HG03196 (cell line): ENCODE measurements around the gene CDKAL1.

ENCODE experiments used
- ATAC-seq: cut with Tn5 transposase; IDR thresholded peaks from one replicate; pipeline ENCODE4 v1.9.1; 2021; ENCODE audit not compliant: unreplicated experiment

The CDKAL1 gene

DNA sequence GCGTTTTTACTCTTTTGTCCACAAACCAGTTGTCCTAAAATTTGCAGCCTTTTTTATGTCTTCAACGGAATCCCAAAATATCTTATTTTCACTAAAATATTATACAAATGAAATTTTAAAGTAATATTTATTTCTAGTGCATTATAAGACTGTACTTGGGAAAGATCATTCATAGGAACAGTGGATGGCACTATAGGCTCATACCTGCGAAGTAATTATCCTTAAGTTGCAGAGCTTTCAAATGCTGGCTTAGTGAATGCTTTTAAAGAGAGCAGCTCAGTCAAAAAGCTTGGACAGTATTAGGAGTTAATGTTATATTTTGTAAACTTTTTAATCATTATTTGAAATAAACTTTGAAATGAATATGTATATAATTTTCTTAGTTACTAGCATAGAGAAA, 254.9 kb downstream of the CDKAL1 start:
- ATAC-seq: no peak

- no peak for ATAC-seq
Observed at GRCh38 chr6:20790032-20790791, 256.0 kb downstream of the CDKAL1 start.

GRCh38 chr6:20791074-20791473, 256.8 kb downstream of the CDKAL1 start:
- no peak for ATAC-seq

DNA sequence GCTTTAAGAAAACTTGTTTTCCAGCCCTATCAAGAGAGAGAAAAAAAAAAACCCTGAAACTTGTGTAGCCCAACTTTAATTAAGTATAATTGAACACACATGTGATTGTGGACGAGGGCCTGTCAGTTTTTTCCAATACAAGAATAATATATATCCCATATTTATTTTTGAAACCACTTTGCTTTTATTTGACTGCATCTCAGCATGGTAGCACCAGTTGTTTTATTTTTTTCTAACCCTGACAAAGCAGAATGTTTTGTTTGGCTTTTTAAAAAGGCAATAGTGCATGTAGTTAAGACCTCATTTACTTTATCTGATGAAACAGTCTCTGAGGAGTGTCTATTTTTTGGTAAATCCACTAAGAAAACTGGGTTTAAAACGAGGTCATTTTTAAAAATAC, 257.7 kb downstream of the CDKAL1 start:
- no peak for ATAC-seq

GRCh38 chr6:20793174-20793573, 258.9 kb downstream of the CDKAL1 start:
- no peak for ATAC-seq

- ATAC-seq: no peak
Observed at GRCh38 chr6:20797597-20797996, 263.3 kb downstream of the CDKAL1 start.

DNA sequence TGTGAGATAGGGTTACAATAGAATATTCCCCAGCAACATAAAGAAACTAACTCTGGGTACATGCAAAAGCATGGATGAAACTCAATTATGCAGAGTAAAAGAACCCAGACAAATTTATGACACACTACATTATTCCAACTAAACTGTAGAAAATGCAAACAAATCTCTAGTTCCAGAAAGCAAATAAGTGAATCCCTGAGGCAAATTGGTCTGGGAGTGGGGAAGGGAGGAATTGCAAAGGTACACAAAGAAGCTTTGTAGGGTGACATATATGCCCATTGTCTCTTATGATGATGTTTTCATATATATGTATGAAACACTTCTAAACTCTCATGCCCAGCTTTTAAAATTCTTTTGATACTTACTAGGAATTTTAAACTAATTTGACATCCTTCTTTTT, 266.0 kb downstream of the CDKAL1 start:
- no peak for ATAC-seq

DNA sequence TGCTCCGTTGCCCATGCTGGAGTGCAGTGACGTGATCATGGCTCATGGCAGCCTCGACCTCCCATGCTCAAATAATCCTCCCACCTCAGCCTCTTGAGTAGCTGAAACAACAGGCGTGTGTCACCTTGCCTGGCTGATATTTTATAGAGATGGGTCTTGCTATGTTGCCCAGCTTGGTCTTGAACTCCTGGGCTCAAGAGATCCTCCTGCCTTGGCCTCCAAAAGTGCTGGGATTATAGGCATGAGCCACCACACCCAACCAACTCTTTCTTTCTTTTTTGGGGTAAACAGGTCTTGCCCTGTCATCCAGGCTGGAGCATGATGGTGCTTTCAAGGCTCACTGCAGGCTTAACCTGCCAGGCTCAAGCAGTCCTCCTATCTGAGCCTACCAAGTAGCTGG, 266.4 kb downstream of the CDKAL1 start:
- no peak for ATAC-seq

DNA sequence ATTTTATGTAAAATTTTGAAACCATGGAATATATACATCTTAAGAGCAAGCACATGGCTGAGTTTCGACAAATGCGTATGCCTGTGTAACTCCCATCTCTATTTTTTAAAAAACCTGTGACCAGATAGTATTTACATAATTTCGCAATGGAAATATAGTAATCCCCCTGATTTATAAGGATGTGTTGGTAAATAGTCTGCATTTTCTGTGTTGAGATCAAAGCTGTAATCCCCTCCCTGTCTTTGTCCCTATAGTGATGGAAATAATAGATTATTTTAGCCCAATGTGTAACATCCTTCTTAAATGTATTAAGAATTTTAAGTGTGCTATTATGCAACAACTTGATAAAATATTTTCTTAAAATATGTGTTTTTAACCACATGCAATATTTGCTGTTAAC, 267.3 kb downstream of the CDKAL1 start:
- ATAC-seq: no peak

DNA sequence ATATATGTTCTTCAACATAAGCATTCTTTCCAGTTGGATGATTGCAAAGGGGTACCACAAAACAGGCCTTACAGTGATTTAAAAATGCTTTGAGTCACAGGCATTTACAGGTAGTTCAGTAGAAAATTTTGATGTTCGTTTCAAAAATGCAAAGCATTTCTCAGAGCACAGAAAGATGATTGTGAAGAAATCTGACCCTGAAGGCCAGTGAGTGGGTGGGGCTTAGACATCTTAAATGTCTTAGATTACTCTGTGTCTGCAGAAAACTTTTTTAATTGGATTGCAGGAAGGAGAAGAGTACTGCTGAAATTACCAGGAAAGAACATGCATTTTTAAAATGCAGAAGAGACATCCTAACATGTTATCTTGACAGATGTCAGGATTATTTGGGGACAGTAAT, 268.3 kb downstream of the CDKAL1 start:
- no peak for ATAC-seq

GRCh38 chr6:20805021-20805420, 270.8 kb downstream of the CDKAL1 start:
- ATAC-seq: no peak

GRCh38 chr6:20806669-20807068, 272.4 kb downstream of the CDKAL1 start:
- no peak for ATAC-seq

DNA sequence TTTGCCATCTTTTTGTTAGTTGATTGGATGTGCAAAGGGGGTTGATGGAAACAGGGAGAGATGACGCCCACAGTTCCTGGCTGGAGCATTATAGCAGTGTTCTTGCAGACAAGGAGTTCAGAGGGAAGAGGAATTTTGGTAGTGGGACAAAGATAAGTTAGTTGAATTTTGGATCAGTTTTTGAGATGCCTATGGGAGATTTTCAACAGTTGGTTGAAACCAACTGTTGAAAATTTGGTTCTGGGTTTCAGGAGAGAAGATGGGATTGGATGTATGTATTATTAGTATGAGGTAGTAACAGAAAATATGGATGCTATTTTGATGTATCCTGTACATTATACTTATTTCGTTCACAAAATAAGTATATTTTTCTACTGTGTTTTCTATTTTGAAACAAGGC, 274.2 kb downstream of the CDKAL1 start:
- ATAC-seq: no peak

DNA sequence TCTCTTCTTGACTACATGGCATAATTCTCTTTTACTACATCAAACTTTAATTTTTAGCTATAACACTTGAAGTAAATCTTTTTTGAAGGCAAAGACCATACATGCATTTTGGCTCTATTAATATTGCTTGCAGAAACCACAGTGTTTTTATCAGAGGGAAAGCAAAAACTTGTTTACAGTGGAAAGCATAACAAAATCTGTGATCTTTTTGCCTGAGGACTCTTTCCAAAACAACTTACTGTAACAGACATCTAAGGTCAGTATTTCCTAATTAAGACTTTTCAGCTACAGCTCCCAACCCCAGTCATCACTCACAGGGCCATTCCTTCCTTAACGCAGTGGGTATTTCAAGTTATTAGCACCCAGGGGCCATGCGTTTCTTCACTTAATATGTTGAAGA, 274.7 kb downstream of the CDKAL1 start:
- no peak for ATAC-seq

DNA sequence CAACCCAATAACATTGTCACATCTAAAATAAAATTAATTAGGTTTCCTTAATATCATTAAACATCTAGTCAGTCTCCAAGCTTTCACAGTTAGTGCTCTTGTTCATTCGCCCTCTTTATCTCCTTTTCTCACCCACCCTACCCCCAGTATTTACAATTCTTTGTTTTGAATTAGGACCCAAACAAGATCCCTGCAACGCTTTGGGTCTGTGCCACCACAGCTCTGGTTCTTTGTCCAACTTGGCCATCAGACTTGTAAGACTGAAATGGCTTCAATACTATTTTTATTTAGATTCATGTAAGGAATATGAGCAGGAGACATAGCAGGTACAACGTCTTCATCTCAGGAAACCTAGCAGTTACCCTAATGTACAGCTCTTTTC, 276.5 kb downstream of the CDKAL1 start:
- ATAC-seq: no peak

DNA sequence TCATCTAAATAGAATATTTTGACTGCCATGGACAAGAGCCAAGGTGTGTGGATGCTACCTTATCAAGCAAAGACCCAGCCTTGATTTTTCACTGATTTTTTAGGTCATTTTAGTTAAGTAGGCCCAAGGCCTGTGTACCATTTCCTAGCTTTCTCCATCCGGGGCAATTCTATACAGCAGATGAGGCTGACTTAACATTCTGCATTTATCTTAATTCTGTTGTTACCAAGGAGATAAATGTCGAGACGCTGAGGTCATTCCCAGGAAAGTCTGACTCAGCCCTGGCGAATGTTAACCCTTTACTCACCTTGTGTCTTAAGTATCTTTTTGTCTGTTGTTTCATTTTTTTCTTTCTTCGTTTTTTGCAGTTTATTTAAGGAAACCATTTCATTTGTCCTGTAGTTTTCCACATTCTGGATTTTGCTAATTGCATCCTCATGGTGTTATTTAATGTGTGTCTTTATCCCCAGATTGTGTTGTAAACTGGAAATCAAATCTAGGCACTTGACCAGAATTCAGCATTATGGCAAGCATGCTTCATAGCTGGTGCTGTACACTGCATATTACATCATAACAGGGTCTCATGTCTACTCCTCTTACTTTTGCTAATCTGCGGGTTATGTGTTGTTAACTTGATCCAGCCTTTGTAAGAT, 277.0 kb downstream of the CDKAL1 start:
- no peak for ATAC-seq

DNA sequence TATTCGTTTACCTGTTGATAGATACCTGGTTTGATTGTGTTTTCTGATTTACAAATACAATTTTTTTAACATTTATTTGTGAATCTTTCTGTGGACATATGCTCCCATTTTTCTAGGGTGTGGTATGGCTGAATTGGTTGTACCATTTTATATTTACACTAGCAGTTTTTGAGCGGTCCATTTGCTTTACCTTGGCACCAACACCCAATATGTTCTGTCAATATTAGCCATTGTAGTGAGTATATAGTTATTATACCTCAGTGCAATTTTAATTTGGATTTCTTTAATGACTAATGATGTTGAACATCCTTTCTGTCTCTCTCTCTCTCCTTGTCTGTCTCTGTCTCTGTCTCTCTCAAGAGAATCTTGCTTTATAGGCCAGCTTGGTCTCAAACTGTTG, 278.5 kb downstream of the CDKAL1 start:
- ATAC-seq: no peak

DNA sequence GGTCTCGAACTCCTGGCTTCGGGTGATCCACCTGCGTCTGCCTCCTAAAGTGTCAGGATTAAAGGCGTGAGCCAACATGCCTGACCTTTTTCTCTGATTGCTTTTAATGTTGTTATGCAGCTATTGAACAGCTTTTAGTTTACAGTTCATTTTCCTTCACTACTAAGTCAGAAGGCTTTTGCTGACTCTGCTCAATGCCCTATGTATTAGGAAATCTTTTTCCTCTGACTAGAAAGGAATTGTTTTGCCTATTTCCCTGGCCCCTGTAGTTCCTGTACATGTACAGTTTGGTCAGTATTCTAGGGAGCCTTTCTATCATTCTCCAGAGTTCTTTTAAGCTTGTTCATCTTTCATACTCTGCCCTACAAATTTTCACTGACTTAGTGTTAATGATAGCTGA, 280.2 kb downstream of the CDKAL1 start:
- ATAC-seq: no peak

GRCh38 chr6:20816126-20816525, 281.9 kb downstream of the CDKAL1 start:
- ATAC-seq: no peak

DNA sequence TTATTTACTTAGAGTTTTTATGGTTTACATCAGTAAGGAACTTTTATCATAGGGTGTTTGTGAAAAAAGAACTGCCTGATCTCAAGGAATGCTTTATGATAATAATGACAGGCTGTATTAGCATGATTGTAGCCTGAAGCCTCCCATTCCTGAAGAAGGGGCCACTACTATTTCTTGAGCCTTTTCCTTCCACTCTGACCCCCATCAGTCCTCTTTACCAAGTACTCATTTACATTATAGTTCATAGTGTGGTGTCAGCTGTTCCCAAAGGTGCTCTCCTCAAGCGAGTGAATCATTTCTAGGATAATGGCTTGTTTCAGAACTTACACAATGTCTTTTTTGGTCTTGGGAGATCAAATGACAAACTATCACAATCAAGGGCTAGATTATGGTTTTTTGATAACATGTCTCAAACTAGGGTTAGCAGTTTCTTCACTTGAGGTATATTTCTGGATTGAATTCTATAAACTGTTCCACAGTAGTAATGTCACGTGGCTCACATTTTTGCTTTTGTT, 283.6 kb downstream of the CDKAL1 start:
- no peak for ATAC-seq

GRCh38 chr6:20819774-20820400, 285.6 kb downstream of the CDKAL1 start:
- ATAC-seq: no peak

GRCh38 chr6:20826378-20826777, 292.1 kb downstream of the CDKAL1 start:
- ATAC-seq: no peak
